Peyer's patch (tissue), 4 donors: ENCODE data around the gene MYPN.

Experiments
- POLR2A ChIP-seq, 2 donors: fragments of 450-650 bp; IDR thresholded peaks; one replicate each; pipeline ENCODE4 v1.5.1; 2017; ENCODE audit warnings: antibody characterized with exemption in 2 of 2, mild to moderate bottlenecking in 2 of 2, moderate library complexity in 2 of 2
- TF ChIP-seq, protein P1 (sequence below), 6 experiments: fragments of 450-650 bp in 4 of 6; fragments of 200-600 bp in 2 of 6; sonication (generic) in 1 of 6; IDR thresholded peaks; one replicate each; pipeline ENCODE4 v1.5.1; 2017 to 2019; ENCODE audit warnings: antibody characterized with exemption in 6 of 6, mild to moderate bottlenecking in 3 of 6, moderate library complexity in 1 of 6

DNA sequence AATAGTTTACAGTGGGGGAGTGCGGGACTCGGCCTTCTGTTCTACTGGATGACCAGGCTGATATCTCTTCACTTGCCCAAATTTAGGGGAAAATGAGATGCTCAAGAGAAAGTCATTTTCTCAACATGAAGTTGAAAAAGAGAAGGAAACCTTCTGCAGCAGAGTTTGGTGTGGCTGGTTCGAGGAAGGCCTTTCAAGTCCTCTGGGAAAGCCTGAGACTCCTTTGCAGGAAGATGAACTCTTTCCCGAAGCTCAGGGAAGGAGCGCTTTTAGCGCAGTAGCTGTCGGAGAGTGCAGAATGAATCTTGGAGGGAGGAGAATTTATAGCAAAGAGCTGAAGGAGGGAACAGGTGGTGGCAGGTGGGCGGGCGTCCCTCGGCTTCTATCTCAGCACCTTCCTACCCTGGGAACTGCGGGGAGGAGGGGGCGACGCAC, 122.5 kb downstream of the MYPN start, which contains the start of gene ATOH7:
- TF ChIP-seq, protein P1, sequence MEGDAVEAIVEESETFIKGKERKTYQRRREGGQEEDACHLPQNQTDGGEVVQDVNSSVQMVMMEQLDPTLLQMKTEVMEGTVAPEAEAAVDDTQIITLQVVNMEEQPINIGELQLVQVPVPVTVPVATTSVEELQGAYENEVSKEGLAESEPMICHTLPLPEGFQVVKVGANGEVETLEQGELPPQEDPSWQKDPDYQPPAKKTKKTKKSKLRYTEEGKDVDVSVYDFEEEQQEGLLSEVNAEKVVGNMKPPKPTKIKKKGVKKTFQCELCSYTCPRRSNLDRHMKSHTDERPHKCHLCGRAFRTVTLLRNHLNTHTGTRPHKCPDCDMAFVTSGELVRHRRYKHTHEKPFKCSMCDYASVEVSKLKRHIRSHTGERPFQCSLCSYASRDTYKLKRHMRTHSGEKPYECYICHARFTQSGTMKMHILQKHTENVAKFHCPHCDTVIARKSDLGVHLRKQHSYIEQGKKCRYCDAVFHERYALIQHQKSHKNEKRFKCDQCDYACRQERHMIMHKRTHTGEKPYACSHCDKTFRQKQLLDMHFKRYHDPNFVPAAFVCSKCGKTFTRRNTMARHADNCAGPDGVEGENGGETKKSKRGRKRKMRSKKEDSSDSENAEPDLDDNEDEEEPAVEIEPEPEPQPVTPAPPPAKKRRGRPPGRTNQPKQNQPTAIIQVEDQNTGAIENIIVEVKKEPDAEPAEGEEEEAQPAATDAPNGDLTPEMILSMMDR (IDR thresholded peaks at IDR 0.05) = no peak
- no peak for TF ChIP-seq POLR2A (IDR thresholded peaks at IDR 0.05)
